Mucosa of descending colon (tissue), 3 donors: ENCODE results near the gene SDR9C7. TPM values are rescaled to one million over a fixed set of nuclear protein-coding genes. Genes with fewer than 3 reads are reported as not detected.
"Not testable (repeated sequence)": the region's sequence is repeated elsewhere in the genome, so short reads cannot be mapped to it uniquely, and the experiment has no call there.

Experiments used
- ATAC-seq: fragments of 200-7000 bp; cut with Tn5 transposase; one replicate; pipeline ENCODE4 v1.9.1; 2020; ENCODE audit warnings: mild to moderate bottlenecking, moderate library complexity
- DNase-seq, 3 donors: peaks; one replicate each; pipeline ENCODE4 v3.0.0-alpha.2; 2020
- H3K36me3 ChIP-seq: fragments of 200-600 bp; one replicate; pipeline ENCODE4 v1.8.0; 2021; ENCODE audit warnings: low read depth, mild to moderate bottlenecking
- H3K4me1 ChIP-seq: fragments of 200-600 bp; one replicate; pipeline ENCODE4 v1.8.0; 2021; ENCODE audit warnings: low read depth, mild to moderate bottlenecking
- H3K4me3 ChIP-seq: fragments of 200-600 bp; one replicate; pipeline ENCODE4 v1.8.0; 2021; ENCODE audit warnings: mild to moderate bottlenecking
- H3K9me3 ChIP-seq: fragments of 200-600 bp; one replicate; pipeline ENCODE4 v1.8.0; 2021; ENCODE audit warnings: mild to moderate bottlenecking
- intact Hi-C, 2 donors: fragments of 100-400 bp; cut with DNase I in 1 of 2; cut with micrococcal nuclease in 1 of 2; formaldehyde crosslinking; loops; one replicate each; pipeline versions ENCODE4 v1.11.0 to v1.11.1; 2022; cut with DNase I, micrococcal nuclease
- total RNA-seq, 3 donors: library from RNA; stranded (reverse); fragmentation: NEBNext Ultra II Directional in 2 of 3; extraction: Animal tissue kit (Norgen Biotek cat#: 25700) in 2 of 3; gene quantifications; one replicate each; pipeline versions ENCODE4 v1.2.1 to v1.2.4, GENCODE V29; 2021 to 2023
- TF ChIP-seq, protein P1 (sequence below): fragments of 200-600 bp; IDR thresholded peaks from one replicate; pipeline ENCODE4 v1.8.0; 2022; ENCODE audit warnings: antibody characterized with exemption, mild to moderate bottlenecking
- donor health status: DM: no; HTN: no; CAD: no; lungs with moderate emphysema.
- donor health status: DM: no; HTN: no; CAD: no.
- donor health status: DM: no; HTN: yes; CAD: no.

SDR9C7 gene
- total RNA-seq, 3 donors from 2014 or later: not detected

DNA sequence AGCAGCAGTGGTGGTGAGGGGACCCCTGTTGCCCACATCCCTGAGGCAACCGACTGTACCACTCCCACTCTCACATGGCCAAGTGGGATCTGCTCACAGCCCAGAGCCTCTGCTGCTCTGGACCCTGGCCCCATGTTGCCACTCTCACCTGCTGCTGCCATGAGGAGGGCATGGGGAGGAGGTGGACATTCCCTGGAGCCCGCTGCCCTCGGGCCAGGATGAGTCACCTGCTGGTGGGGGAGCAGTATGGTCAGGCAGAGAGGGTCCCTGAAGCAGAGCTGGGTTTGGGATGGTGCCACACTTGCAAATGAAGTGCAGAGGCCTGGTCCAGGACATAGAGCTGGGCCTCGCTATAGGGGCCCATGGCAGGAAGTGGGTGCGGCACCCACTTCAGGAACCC is 26.1 kb downstream of the SDR9C7 start:
- Histone ChIP-seq H3K9me3 (peaks cover 14% of the 10 kb centered on the region), H3K4me1 (no peaks in the 10 kb centered on the region), H3K36me3 (no peaks in the 10 kb centered on the region), H3K4me3 (no peak overlapping the region)
- DNase-seq: no peak
- ATAC-seq: no peak
- TF ChIP-seq, protein P1, sequence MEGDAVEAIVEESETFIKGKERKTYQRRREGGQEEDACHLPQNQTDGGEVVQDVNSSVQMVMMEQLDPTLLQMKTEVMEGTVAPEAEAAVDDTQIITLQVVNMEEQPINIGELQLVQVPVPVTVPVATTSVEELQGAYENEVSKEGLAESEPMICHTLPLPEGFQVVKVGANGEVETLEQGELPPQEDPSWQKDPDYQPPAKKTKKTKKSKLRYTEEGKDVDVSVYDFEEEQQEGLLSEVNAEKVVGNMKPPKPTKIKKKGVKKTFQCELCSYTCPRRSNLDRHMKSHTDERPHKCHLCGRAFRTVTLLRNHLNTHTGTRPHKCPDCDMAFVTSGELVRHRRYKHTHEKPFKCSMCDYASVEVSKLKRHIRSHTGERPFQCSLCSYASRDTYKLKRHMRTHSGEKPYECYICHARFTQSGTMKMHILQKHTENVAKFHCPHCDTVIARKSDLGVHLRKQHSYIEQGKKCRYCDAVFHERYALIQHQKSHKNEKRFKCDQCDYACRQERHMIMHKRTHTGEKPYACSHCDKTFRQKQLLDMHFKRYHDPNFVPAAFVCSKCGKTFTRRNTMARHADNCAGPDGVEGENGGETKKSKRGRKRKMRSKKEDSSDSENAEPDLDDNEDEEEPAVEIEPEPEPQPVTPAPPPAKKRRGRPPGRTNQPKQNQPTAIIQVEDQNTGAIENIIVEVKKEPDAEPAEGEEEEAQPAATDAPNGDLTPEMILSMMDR: no peak
- intact Hi-C loops: no loop called here

DNA sequence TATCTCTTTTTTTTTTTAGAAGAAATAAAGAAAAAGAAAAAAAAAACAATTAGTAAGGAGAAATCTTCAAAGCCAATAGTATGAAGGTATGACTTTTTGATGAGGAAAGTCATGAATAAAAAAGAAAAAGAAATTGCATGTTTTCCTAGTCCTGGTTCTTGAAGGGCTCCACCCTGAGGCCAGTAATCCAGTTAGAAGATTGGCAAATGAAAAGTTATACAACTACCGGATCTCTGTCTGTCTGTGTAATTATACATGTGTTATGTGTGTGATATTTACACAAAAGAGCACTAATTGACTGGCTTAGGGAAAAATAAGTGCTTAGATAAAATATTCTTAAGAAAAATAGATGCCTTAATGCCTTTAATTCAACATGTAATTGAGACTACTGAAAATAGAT is 28.4 kb downstream of the SDR9C7 start:
- intact Hi-C loops: no loop called here

GRCh38 chr12:56903374-56903773 is 30.8 kb downstream of the SDR9C7 start:
- no peak for ATAC-seq
- DNase-seq: no peak
- no peaks in the 10 kb centered on the region for H3K4me1 ChIP-seq
- TF ChIP-seq, protein P1: no peak
- intact Hi-C loops: no loop called here
- no peak overlapping the region for H3K4me3 ChIP-seq
- peaks cover 26% of the 10 kb centered on the region for H3K9me3 ChIP-seq
- no peaks in the 10 kb centered on the region for H3K36me3 ChIP-seq

More for the DNA sequence above, 28.4 kb downstream of the SDR9C7 start:
- H3K36me3 ChIP-seq: no peaks in the 10 kb centered on the region
- H3K4me1 ChIP-seq: no peaks in the 10 kb centered on the region
- ATAC-seq (no peak), DNase-seq (no peak)
- H3K9me3 ChIP-seq: peaks cover 25% of the 10 kb centered on the region
- no peak overlapping the region for H3K4me3 ChIP-seq
- TF ChIP-seq, protein P1: no peak

GRCh38 chr12:56901313-56901712 is 32.9 kb downstream of the SDR9C7 start:
- intact Hi-C loops, DNase-seq, ATAC-seq, H3K4me1 ChIP-seq, H3K4me3 ChIP-seq, H3K36me3 ChIP-seq: not testable (repeated sequence)
- peaks cover 26% of the 10 kb centered on the region for H3K9me3 ChIP-seq

- no peaks in the 10 kb centered on the region for H3K4me1 ChIP-seq
- H3K4me3 ChIP-seq: no peak overlapping the region
- ATAC-seq (no peak), DNase-seq (no peak)
- peaks cover 26% of the 10 kb centered on the region for H3K9me3 ChIP-seq
- no peaks in the 10 kb centered on the region for H3K36me3 ChIP-seq
- TF ChIP-seq, protein P1: no peak
- intact Hi-C loops: no loop called here
Measured at GRCh38 chr12:56900583-56900982, 33.6 kb downstream of the SDR9C7 start.

GRCh38 chr12:56898938-56899337 is 35.3 kb downstream of the SDR9C7 start:
- DNase-seq (no peak), ATAC-seq (no peak)
- Histone ChIP-seq H3K4me3 (no peak overlapping the region), H3K9me3 (peaks cover 26% of the 10 kb centered on the region), H3K36me3 (no peaks in the 10 kb centered on the region), H3K4me1 (no peaks in the 10 kb centered on the region)
- TF ChIP-seq, protein P1: no peak
- intact Hi-C loops: no loop called here
